Neural cell (in vitro differentiated cells): Measurements from ENCODE around the gene AGBL1. TPM values are rescaled to one million over a fixed set of nuclear protein-coding genes. Genes with fewer than 3 reads are reported as not detected.

Experiments used
- H2AFZ ChIP-seq: fragments of 200-600, 300-800 bp; sonication (generic), shearing (Covaris generic); 2 replicates; pipeline ENCODE4 v1.6.0; 2014; ENCODE audit warnings: low read depth, mild to moderate bottlenecking, antibody characterized with exemption, low read length, moderate library complexity
- H3F3A ChIP-seq: fragments of 200-600 bp; shearing (Covaris generic); 2 replicates; pipeline ENCODE4 v1.6.1; 2016; ENCODE audit warnings: mild to moderate bottlenecking, moderate library complexity, mixed read lengths, antibody characterized with exemption, low read length; ENCODE audit not compliant: insufficient read depth, poor library complexity, severe bottlenecking
- H3K27ac ChIP-seq: fragments of 200-600, 300-800 bp; sonication (generic), shearing (Covaris generic); 2 replicates; pipeline ENCODE4 v1.5.1; 2014; ENCODE audit warnings: mild to moderate bottlenecking, low read length, moderate library complexity
- H3K27me3 ChIP-seq: fragments of 300-800, 200-600 bp; sonication (generic), shearing (Covaris generic); 2 replicates; pipeline ENCODE4 v1.6.0; 2014; ENCODE audit warnings: mild to moderate bottlenecking, low read depth, low read length, moderate library complexity; ENCODE audit not compliant: insufficient read depth
- H3K36me3 ChIP-seq: fragments of 300-800, 200-600 bp; sonication (generic), shearing (Covaris generic); 2 replicates; pipeline ENCODE4 v1.5.1; 2014; ENCODE audit warnings: mild to moderate bottlenecking, antibody characterized with exemption, low read length, moderate library complexity; ENCODE audit not compliant: insufficient read depth
- H3K4me2 ChIP-seq: fragments of 300-800, 200-600 bp; sonication (generic), shearing (Covaris generic); 2 replicates; pipeline ENCODE4 v1.6.0; 2014; ENCODE audit warnings: mild to moderate bottlenecking, low read length
- H3K4me3 ChIP-seq: fragments of 300-800, 200-600 bp; sonication (generic), shearing (Covaris generic); 2 replicates; pipeline ENCODE4 v1.5.1; 2014; ENCODE audit warnings: mild to moderate bottlenecking, low read length, moderate library complexity
- H3K79me2 ChIP-seq: fragments of 200-600 bp; shearing (Covaris generic); replicated peaks from 2 replicates; pipeline ENCODE4 v1.6.0; 2014; ENCODE audit warnings: mild to moderate bottlenecking, low read length, moderate library complexity; ENCODE audit not compliant: insufficient read depth
- H3K9ac ChIP-seq: fragments of 300-800, 200-600 bp; sonication (generic), shearing (Covaris generic); 2 replicates; pipeline ENCODE4 v1.6.1; 2016; ENCODE audit warnings: mild to moderate bottlenecking, low read length, mixed read lengths
- H3K9me2 ChIP-seq: fragments of 200-600 bp; shearing (Covaris generic); 2 replicates; pipeline ENCODE4 v1.6.1; 2016; ENCODE audit warnings: mild to moderate bottlenecking, low read length, mixed read lengths; ENCODE audit not compliant: insufficient read depth
- H3K9me3 ChIP-seq: fragments of 200-600, 300-800 bp; sonication (generic), shearing (Covaris generic); 2 replicates; pipeline ENCODE4 v1.6.1; 2016; ENCODE audit warnings: mild to moderate bottlenecking, mixed run types, low read length, moderate library complexity, mixed read lengths
- H4K20me1 ChIP-seq: fragments of 200-600 bp; shearing (Covaris generic); 2 replicates; pipeline ENCODE4 v1.6.1; 2016; ENCODE audit warnings: mild to moderate bottlenecking, mixed run types; ENCODE audit not compliant: insufficient read depth
- EP300 ChIP-seq: fragments of 450-650 bp; conservative IDR thresholded peaks from 2 replicates; pipeline ENCODE4 v1.6.1; 2014; ENCODE audit warnings: antibody characterized with exemption, mild to moderate bottlenecking, moderate library complexity; ENCODE audit not compliant: poor library complexity, severe bottlenecking
- EZH2 ChIP-seq: fragments of 200-600, 300-800 bp; shearing (Covaris generic), sonication (generic); IDR thresholded peaks from 2 replicates; pipeline ENCODE4 v1.6.1; 2014; ENCODE audit warnings: antibody characterized with exemption, low read length, borderline replicate concordance, mild to moderate bottlenecking; ENCODE audit not compliant: insufficient read depth, poor library complexity, severe bottlenecking
- MXI1 ChIP-seq: fragments of 450-650 bp; conservative IDR thresholded peaks from 2 replicates; pipeline ENCODE4 v1.6.1; 2014; ENCODE audit warnings: antibody characterized with exemption, mild to moderate bottlenecking; ENCODE audit not compliant: poor library complexity, severe bottlenecking
- POLR2AphosphoS5 ChIP-seq: IDR thresholded peaks from 2 replicates; pipeline ENCODE4 v1.6.1; 2012
- RAD21 ChIP-seq: fragments of 450-650 bp; conservative IDR thresholded peaks from 2 replicates; pipeline ENCODE4 v1.6.1; 2014; ENCODE audit warnings: antibody characterized with exemption, mild to moderate bottlenecking, moderate library complexity
- REST ChIP-seq: IDR thresholded peaks from 2 replicates; pipeline ENCODE4 v1.6.1; 2012; ENCODE audit warnings: borderline replicate concordance
- SMC3 ChIP-seq: fragments of 450-650 bp; conservative IDR thresholded peaks from 2 replicates; pipeline ENCODE4 v1.6.1; 2014; ENCODE audit warnings: antibody characterized with exemption, mild to moderate bottlenecking, moderate library complexity; ENCODE audit not compliant: poor library complexity
- TAF1 ChIP-seq: IDR thresholded peaks from 2 replicates; pipeline ENCODE4 v1.6.1; 2012; ENCODE audit warnings: low read depth
- polyA plus RNA-seq: library from polyadenylated mRNA; depleted of rRNA; stranded (reverse); fragments of >200 nt; gene quantifications from 2 replicates; pipeline ENCODE4 v1.2.3, GENCODE V29; 2014
- TF ChIP-seq, protein P1 (sequence below): fragments of 450-650 bp; IDR thresholded peaks from 2 replicates; pipeline ENCODE4 v1.5.1; 2014; ENCODE audit warnings: antibody characterized with exemption, mild to moderate bottlenecking, moderate library complexity; ENCODE audit not compliant: poor library complexity, severe bottlenecking

The AGBL1 gene
- polyA plus RNA-seq, 1 donor from 2014 or later = 0.12 TPM

DNA sequence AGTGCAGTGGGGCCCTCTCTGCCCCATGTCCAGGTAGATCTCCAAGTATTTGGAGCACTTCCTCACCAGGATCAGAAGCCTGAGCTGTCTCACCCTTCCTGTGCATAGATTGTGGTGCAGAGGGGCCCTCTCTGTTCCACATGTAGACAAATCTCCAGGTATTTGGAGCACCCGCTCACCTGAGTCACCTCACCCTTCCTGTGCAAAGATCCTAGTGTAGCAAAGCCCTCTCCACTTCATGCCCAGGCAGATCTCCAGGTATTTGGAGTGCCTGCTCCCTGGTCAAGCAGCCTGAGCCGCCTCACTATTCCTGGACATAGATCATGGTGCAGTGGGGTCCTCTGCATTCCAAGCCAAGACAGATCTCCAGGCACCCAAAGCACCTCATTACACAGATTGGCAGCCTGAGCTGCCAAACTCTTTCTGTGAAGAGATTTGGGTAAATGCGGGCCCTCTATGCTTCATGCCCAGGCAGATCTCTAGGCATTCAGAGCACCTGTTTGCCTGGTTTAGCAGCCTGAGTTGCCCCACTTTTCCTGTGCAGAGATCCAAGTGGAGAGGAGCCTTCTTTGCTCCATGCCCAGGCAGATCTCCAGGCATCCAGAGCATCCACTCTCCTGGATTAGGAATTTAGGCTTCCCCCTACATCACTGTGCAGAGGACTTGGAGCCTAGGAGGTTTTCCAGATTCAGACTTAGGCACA, 249.8 kb downstream of the AGBL1 start:
- H3K27me3 ChIP-seq = no peaks in the 10 kb centered on the region
- H3F3A ChIP-seq = no peaks in the 10 kb centered on the region
- H3K79me2 ChIP-seq = no peaks in the 10 kb centered on the region
- no peaks in the 10 kb centered on the region for H3K9me2 ChIP-seq
- H2AFZ ChIP-seq = no peak overlapping the region
- no peak overlapping the region for H3K27ac ChIP-seq
- TF ChIP-seq SMC3 = no peak
- TF ChIP-seq REST = no peak
- no peak for TF ChIP-seq RAD21
- TF ChIP-seq EZH2 = no peak
- TF ChIP-seq MXI1 = no peak
- TF ChIP-seq TAF1 = no peak
- no peak for TF ChIP-seq EP300
- TF ChIP-seq, protein P1, sequence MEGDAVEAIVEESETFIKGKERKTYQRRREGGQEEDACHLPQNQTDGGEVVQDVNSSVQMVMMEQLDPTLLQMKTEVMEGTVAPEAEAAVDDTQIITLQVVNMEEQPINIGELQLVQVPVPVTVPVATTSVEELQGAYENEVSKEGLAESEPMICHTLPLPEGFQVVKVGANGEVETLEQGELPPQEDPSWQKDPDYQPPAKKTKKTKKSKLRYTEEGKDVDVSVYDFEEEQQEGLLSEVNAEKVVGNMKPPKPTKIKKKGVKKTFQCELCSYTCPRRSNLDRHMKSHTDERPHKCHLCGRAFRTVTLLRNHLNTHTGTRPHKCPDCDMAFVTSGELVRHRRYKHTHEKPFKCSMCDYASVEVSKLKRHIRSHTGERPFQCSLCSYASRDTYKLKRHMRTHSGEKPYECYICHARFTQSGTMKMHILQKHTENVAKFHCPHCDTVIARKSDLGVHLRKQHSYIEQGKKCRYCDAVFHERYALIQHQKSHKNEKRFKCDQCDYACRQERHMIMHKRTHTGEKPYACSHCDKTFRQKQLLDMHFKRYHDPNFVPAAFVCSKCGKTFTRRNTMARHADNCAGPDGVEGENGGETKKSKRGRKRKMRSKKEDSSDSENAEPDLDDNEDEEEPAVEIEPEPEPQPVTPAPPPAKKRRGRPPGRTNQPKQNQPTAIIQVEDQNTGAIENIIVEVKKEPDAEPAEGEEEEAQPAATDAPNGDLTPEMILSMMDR = no peak
- TF ChIP-seq POLR2AphosphoS5 = no peak
- H3K36me3 ChIP-seq = no peaks in the 10 kb centered on the region
- no peak overlapping the region for H3K4me2 ChIP-seq
- H4K20me1 ChIP-seq = no peaks in the 10 kb centered on the region
- no peak overlapping the region for H3K9ac ChIP-seq
- no peak overlapping the region for H3K4me3 ChIP-seq
- peaks cover 11% of the 10 kb centered on the region for H3K9me3 ChIP-seq

DNA sequence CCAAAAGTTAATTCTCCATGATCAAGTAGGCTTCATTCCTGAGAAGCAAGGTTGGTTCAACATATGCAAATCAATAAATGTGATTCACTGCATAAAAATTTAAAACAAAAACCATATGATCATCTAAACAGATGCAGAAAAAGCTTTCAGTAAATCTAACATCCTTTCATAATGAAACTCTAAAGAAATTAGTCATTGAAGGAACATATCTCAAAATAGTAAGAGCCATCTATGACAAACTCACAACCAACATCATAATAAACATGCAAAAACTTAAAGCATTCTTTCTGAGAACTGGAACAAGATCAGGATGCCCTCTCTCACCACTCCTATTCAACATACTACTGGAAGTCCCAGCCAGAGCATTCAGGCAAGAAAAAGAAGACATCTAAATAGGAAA, 254.1 kb downstream of the AGBL1 start:
- no peak for TF ChIP-seq RAD21
- no peak for TF ChIP-seq EZH2
- TF ChIP-seq EP300 = no peak
- TF ChIP-seq TAF1 = no peak
- TF ChIP-seq SMC3 = no peak
- TF ChIP-seq MXI1 = no peak
- no peak for TF ChIP-seq REST
- no peak for TF ChIP-seq POLR2AphosphoS5
- TF ChIP-seq, protein P1 = no peak
- Histone ChIP-seq H4K20me1 (no peaks in the 10 kb centered on the region), H3K79me2 (no peaks in the 10 kb centered on the region), H2AFZ (no peak overlapping the region), H3K36me3 (no peaks in the 10 kb centered on the region), H3K9ac (no peak overlapping the region), H3K4me3 (no peak overlapping the region), H3K27ac (no peak overlapping the region), H3K9me3 (peaks cover 10% of the 10 kb centered on the region), H3K4me2 (no peak overlapping the region), H3K27me3 (no peaks in the 10 kb centered on the region), H3K9me2 (no peaks in the 10 kb centered on the region), H3F3A (no peaks in the 10 kb centered on the region)
